ENCODE results near the gene PPP1R13L. TPM values are rescaled to one million over a fixed set of nuclear protein-coding genes. Genes with fewer than 3 reads are reported as not detected.

The PPP1R13L gene
- total and polyA plus RNA-seq, 2 of the 8 experiments (the other 6 are each of a cell fraction or from before 2014, with no cell fraction given), result 9.1 to 15.3 TPM

- H3K27ac ChIP-seq (ENCODE audit: low read depth, low read length), result no peak overlapping the region
- CTCF ChIA-PET (ENCODE audit: partially characterized antibody), result interaction anchor here (1.0 to 2.4 kb wide), 3 partner anchors 17 to 57 kb away, joined by 3 to 9 read pairs (median 5); no protein-coding TSS in a partner anchor
- H3K14ac ChIP-seq (ENCODE audit: insufficient read length), result no peak overlapping the region
- no peak overlapping the region for H3K4ac ChIP-seq (replicated peaks; ENCODE audit: insufficient read length, low read depth, low read length)
- H2AK5ac ChIP-seq (ENCODE audit: low read depth, low read length), result no peak overlapping the region
- 85% methylated on average over 6 of the region's 6 CpGs; no CpG with 5 or more reads in 1 of the 2 experiments for WGBS, 2 experiments (ENCODE audit: extremely low coverage in 1 of 2, insufficient coverage in 1 of 2, insufficient read length in 1 of 2, insufficient replicate concordance in 2 of 2, low coverage in 1 of 2, low lambda C conversion rate in 2 of 2, missing lambda C conversion rate in 1 of 2)
- H4K8ac ChIP-seq (ENCODE audit: extremely low read depth, insufficient read depth, low read length), result no peak overlapping the region
- H3K9ac ChIP-seq (replicated peaks in 1 of 4; ENCODE audit: extremely low read depth in 1 of 4, low read depth in 3 of 4, low read length in 3 of 4), result peak overlapping the region in 1 of 4 experiments; percentile 18; a peak in 1 of 7 replicates
- H3K79me1 ChIP-seq (ENCODE audit: low read depth, low read length), result peaks cover 2% of the 10 kb centered on the region; the same call in 1 of the 2 replicates
- H2BK5ac ChIP-seq (ENCODE audit: low read depth, low read length), result peak overlapping the region; percentile 44; the same call in 1 of the 2 replicates
- POLR2A ChIA-PET (ENCODE audit: partially characterized antibody), result interaction anchor here (0.8 to 1.3 kb wide), 2 partner anchors 9 to 16 kb away, joined by 4 read pairs; no protein-coding TSS in a partner anchor
- H3K9me3 ChIP-seq (ENCODE audit: insufficient read depth in 2 of 2, low read depth in 1 of 2, low read length in 1 of 2), result no peaks in the 10 kb centered on the region
- H2AFZ ChIP-seq (ENCODE audit: low read length), result no peak overlapping the region
- H3K27me3 ChIP-seq (replicated peaks in 1 of 4; ENCODE audit: control insufficient read depth in 3 of 4, extremely low read depth in 1 of 4, insufficient read depth in 3 of 4, low read length in 3 of 4), result no peaks in the 10 kb centered on the region
- FAIRE-seq (no peak), DNase-seq (ENCODE audit: low read depth in 1 of 2, low spot score in 2 of 2) (no peak)
- no peak overlapping the region for H3K18ac ChIP-seq (ENCODE audit: extremely low read depth, low read length)
- no peak overlapping the region; a peak in 1 of 4 replicates for H3K4me2 ChIP-seq (ENCODE audit: insufficient read depth in 1 of 2, low read depth in 2 of 2, low read length in 2 of 2)
- peak overlapping the region; percentile 42 for H4K91ac ChIP-seq (replicated peaks; ENCODE audit: insufficient read length, low read length)
- H4K20me1 ChIP-seq (replicated peaks in 1 of 2; ENCODE audit: control insufficient read depth in 1 of 2, insufficient read depth in 2 of 2, low read length in 2 of 2), result peaks cover 0 to 6% of the 10 kb centered on the region in 2 experiments
- no peak overlapping the region for H2BK20ac ChIP-seq (ENCODE audit: low read length)
- no peak overlapping the region for H3K23ac ChIP-seq (ENCODE audit: insufficient read length)
- no peak overlapping the region for H3K4me3 ChIP-seq (ENCODE audit: extremely low read depth in 1 of 4, insufficient read depth in 2 of 4, low read depth in 3 of 4, low read length in 4 of 4)
- H3K4me1 ChIP-seq (replicated peaks in 1 of 4; ENCODE audit: control insufficient read depth in 3 of 4, insufficient read depth in 4 of 4, low read length in 3 of 4), result peaks cover 0 to 11% (median 6%) of the 10 kb centered on the region in 4 experiments; a peak in 6 of 7 replicates
- H2BK15ac ChIP-seq (ENCODE audit: low read length), result no peak overlapping the region
- no peak overlapping the region for H2BK120ac ChIP-seq (replicated peaks; ENCODE audit: low read depth, low read length)
- peaks cover 0 to 9% of the 10 kb centered on the region in 2 experiments; a peak in 1 of 4 replicates for H3K79me2 ChIP-seq (ENCODE audit: control insufficient read depth in 1 of 2, insufficient read depth in 2 of 2, low read length in 2 of 2)
- peaks cover 0 to 10% (median 3%) of the 10 kb centered on the region in 4 experiments; a peak in 5 of 8 replicates for H3K36me3 ChIP-seq (ENCODE audit: control insufficient read depth in 2 of 4, insufficient read depth in 4 of 4, low read length in 3 of 4)
- peaks cover 10% of the 10 kb centered on the region for H3K23me2 ChIP-seq (ENCODE audit: low read depth, low read length)
- H4K5ac ChIP-seq (ENCODE audit: insufficient read length, low read depth, low read length), result no peak overlapping the region
- H2BK12ac ChIP-seq (ENCODE audit: low read depth, low read length), result 0 out of 2 replicates have a peak overlapping the region, but pooled peaks have one; percentile 17
- H3K56ac ChIP-seq (replicated peaks; ENCODE audit: insufficient read length, low read depth, low read length), result no peak overlapping the region
- no peak for TF ChIP-seq CTCF (IDR thresholded peaks at IDR 0.05; ENCODE audit: control extremely low read depth in 1 of 3, insufficient read depth in 1 of 3, low read depth in 1 of 3, low read length in 3 of 3)
- no peak for TF ChIP-seq RFX5 (IDR thresholded peaks at IDR 0.05; ENCODE audit: borderline replicate concordance, low read depth, low read length)
- TF ChIP-seq USF2 (IDR thresholded peaks at IDR 0.05; ENCODE audit: low read length), result no peak
- no peak for TF ChIP-seq MAX (IDR thresholded peaks at IDR 0.05)
- TF ChIP-seq CEBPB (IDR thresholded peaks at IDR 0.05; ENCODE audit: low read depth, low read length), result no peak
- no peak for TF ChIP-seq TAF7 (optimal IDR thresholded peaks at IDR 0.05; ENCODE audit: borderline replicate concordance, low read depth, low read length)
Measured at GRCh38 chr19:45421947-45422498, 17.2 kb upstream of the PPP1R13L start.
